ENCODE measurements around the gene ZNF384. TPM values are rescaled to one million over a fixed set of nuclear protein-coding genes. Genes with fewer than 3 reads are reported as not detected.

The ZNF384 gene
- polyA plus RNA-seq, 3 donors, result 25.2 to 35.8 (median 25.7) TPM

DNA sequence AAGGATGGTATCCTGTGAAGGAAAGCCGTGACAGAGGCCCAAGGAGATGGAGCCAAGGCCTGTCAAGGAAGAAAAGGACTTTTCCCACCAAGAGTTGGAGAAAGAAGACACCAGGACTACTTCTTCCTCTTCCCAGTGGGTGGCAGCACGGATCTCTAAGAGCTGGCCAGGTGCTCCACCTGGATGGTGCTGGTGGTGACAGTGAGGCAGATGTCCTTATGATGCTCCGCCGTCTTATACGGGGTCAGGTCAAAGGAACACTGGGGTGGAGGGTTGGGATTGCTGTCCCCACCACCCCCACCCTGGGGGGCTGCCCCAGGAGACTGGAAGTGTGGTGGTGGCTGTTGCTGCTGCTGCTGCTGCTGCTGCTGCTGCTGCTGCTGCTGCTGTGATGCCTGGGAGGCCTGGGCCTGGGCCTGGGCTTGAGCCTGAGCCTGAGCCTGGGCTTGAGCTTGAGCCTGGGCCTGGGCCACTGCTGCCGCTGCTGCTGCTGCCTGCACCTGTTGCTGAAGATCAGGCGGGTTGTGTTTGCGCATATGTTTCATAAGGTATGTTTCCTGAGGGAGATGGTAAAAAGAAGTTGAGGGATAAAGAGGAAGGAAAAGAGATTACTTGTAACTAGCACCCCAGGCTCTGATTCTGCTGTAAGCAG is 21.5 kb downstream of the ZNF384 start:
- 62 to 80% (median 70%) methylated on average over 8 of the region's 8 CpGs for WGBS, 3 donors
- no peak overlapping the region for H3K27ac ChIP-seq (ENCODE audit: low read depth, low read length)

- WGBS, 3 donors, result 96 to 100% (median 98%) methylated on average over 2 of the region's 2 CpGs
- H3K27ac ChIP-seq (ENCODE audit: low read depth, low read length), result no peak overlapping the region
Measured at GRCh38 chr12:6666211-6666610, 23.0 kb downstream of the ZNF384 start.

DNA sequence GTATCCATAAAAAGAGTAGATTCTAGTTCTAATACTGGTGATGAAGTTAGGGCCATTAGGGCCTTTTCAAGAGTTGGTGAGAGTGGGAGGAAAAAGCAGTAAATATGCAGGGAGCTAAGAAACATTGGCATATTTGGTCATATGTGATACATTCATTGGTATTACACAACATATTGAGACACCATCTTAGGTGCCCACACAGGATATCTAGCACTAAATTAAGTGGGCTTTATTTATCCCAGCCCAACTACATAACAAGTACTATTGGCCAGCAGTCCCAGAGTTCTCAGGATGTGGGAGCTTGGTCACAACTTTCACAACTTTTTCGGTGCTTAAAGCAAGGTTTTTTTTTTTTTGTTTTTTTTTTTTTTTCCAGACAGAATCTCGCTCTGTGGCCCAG is 24.3 kb downstream of the ZNF384 start:
- 61 to 82% (median 76%) methylated on average over 2 of the region's 2 CpGs for WGBS, 3 donors

DNA sequence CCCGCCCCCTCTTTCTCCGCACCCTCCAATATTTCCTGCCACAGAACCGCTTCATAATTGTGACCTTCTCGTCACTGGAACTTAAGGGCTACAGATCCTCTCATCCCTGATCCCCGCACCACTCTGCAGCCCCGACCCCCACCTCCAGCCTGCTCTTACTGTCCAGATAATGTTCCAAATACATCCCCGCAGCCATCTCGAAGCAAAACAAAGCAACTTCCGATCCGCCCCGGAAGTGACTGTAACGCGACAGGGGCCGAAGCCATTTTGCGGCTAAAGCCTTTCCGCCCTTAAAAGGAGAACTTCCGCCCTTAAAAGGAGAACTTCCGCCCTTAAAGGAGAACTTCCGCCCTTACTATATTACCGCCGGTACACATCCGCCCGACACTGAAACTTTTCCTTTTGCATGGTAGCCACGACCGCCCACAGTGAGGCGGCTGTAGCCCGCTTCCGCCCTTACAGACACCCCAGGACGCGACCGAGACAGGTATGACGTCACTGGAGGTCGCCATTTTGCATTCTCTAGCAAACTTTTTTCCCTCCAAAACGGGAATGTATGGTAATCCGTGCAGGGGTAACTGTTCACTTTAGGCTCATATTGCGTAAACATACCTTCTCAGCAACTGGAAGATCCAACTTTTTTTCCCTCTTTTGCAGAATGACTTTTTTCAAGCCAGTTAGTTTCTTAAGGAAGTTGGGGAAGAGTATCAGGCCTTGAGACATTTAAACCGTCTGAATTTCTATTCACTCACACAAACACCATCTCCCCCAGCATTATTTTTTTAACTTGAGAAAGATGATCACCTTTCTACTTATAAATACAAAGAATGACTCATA is 26.1 kb downstream of the ZNF384 start, which contains the start of gene ING4:
ING4 (minus strand) TSS at position 214 of the 837 bp plus-strand sequence; CDS start at position 196, 18 bp downstream.
- 2% methylated on average over 34 to 37 of the region's 37 CpGs for WGBS, 3 donors
- no peak within 1 kb of the TSS for H3K27ac ChIP-seq (ENCODE audit: low read depth, low read length)

More for the DNA sequence above, 24.3 kb downstream of the ZNF384 start:
- no peak overlapping the region for H3K27ac ChIP-seq (ENCODE audit: low read depth, low read length)

DNA sequence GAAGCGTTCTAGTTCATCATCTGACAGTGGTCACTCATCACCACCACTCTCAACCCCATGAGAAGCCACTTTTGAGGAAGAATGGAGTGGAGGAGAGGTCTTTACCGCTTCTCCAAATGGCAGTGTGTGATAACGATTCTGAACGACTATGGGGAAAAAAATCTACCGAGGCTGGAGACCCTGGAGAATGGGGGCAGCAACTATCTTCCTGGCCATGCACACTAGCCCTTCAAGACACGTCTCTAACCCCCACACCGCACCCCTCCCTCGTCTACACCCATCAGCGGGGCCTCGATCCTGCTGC is 26.6 kb downstream of the ZNF384 start:
- 0 to 1% (median 1%) methylated on average over 10 of the region's 10 CpGs for WGBS, 3 donors
- H3K27ac ChIP-seq (ENCODE audit: low read depth, low read length), result no peak overlapping the region

DNA sequence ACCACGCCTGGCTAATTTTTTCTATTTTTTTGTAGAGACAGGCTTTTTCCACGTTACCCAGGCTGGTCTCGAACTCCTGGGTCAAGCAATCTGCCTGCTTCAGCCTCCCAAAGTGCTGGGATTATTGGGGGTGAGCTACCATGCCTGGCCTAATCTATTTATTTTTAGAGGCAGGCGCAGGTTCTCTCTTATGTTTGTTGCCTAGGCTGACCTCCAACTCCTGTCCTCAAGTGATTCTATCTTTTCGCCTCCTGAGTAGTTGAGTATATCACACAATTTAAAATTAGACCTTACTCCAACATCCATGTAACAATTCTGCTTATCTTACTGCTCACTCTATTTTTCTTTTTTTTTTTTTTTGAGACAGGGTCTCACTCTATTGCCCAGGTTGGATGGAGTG is 35.2 kb downstream of the ZNF384 start:
- no peak overlapping the region for H3K27ac ChIP-seq (ENCODE audit: low read depth, low read length)
- WGBS, 3 donors, result 92% methylated on average over 5 of the region's 5 CpGs

DNA sequence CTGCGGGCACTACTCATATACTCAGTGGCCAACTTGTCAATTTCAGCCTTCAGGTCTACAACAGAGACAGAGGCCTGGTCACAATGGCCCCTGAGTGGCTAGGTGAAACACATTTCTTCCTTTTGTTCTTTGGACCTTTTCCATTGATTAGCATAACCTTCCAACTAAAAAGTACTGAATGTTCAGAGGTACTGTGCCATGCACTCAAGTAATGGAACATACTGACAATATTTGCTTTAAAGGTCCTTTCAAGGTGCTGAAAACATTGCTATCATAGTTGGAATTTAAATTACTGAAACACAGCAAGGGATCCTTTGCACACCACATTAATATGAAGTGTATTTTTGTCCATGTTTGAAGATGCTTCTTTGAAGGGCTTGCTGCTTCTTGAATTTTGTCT is 35.8 kb downstream of the ZNF384 start:
- WGBS, 3 donors, result 93 to 100% (median 95%) methylated on average over 1 of the region's 1 CpG
- H3K27ac ChIP-seq (ENCODE audit: low read depth, low read length), result no peak overlapping the region

GRCh38 chr12:6652391-6652790 is 36.8 kb downstream of the ZNF384 start:
- no peak overlapping the region for H3K27ac ChIP-seq (ENCODE audit: low read depth, low read length)
- 84 to 89% (median 89%) methylated on average over 11 to 12 of the region's 12 CpGs for WGBS, 3 donors

DNA sequence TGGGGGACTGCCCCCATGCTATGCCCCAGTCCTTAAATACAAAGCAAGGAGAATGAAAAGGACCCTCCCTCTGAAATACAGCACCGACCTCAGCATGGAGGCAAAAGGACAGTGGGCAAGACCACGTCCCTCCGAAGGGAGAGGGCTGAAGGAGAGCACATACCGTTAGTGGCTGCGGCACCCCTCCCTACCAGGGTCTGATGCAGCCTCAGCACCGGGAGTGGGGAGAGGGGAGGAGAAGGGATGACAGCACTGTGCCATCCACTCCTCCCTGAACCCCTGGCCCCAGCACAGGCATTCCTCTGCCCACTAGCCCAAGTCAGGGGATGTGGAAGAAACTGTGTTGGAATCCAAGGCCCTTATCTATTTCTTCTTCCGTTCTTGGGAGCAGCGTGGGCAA is 38.3 kb downstream of the ZNF384 start:
- 81 to 95% (median 87%) methylated on average over 8 of the region's 8 CpGs for WGBS, 3 donors
- no peak overlapping the region for H3K27ac ChIP-seq (ENCODE audit: low read depth, low read length)

DNA sequence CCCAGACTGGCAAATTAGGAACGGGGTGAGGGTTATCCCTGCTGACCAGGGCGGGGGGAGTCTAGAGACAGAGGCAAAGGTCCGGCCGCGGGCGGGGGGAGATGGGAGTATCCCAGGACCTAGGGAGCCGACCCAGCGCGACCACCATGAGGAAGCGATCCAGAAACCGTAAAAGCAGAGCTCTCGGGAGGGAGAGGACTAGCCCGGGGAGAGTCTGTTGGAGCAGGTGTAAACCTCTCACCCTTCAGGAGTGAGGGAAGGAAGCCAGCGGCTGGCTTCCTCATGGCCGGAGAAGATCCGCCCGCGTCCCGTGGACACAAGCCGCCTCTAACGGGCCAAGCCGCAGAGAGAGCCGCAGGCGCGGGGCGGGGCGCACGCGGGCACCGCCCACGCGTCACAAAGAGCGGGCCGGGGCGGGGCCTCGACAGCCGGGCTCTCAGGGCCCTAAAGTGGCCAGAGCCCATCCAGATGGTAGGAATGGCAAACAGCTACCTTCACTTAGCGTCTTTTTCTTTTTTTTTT is 42.0 kb downstream of the ZNF384 start, which contains the start of gene ACRBP:
ACRBP (minus strand) TSS at position 350 of the 522 bp plus-strand sequence; CDS start at position 284, 66 bp downstream.
- WGBS, 3 donors, result 2 to 4% (median 3%) methylated on average over 38 of the region's 38 CpGs
- no peak within 1 kb of the TSS for H3K27ac ChIP-seq (ENCODE audit: low read depth, low read length)

- no peak overlapping the region for H3K27ac ChIP-seq (ENCODE audit: low read depth, low read length)
- 52 to 67% (median 65%) methylated on average over 28 of the region's 28 CpGs for WGBS, 3 donors
Measured at GRCh38 chr12:6646276-6647082, 42.7 kb downstream of the ZNF384 start.

DNA sequence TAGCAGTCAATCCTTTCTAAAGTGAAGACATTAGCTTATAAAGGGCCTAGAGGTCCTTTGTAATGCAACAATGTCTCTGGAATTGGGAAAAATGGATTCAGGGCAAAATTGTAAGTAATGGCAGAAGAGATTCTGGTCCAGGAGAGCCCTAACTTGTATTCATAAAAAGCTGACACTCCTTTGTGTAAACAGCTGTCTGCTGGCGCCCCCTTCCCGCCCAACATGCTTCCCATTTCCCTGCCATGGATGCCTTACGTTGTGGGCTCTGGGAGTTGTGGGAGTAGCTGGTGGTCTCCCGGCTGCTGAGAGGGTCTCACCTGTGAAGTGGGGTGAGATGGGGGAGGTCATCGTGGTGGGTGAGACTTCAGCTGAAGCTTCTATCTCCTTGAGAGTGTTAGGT is 44.3 kb downstream of the ZNF384 start:
- no peak overlapping the region for H3K27ac ChIP-seq (ENCODE audit: low read depth, low read length)
- WGBS, 3 donors, result 34 to 43% (median 39%) methylated on average over 5 of the region's 5 CpGs

GRCh38 chr12:6644257-6644596 is 44.9 kb downstream of the ZNF384 start:
- H3K27ac ChIP-seq (ENCODE audit: low read depth, low read length), result no peak overlapping the region
- WGBS, 3 donors, result 32 to 80% (median 41%) methylated on average over 6 of the region's 6 CpGs

DNA sequence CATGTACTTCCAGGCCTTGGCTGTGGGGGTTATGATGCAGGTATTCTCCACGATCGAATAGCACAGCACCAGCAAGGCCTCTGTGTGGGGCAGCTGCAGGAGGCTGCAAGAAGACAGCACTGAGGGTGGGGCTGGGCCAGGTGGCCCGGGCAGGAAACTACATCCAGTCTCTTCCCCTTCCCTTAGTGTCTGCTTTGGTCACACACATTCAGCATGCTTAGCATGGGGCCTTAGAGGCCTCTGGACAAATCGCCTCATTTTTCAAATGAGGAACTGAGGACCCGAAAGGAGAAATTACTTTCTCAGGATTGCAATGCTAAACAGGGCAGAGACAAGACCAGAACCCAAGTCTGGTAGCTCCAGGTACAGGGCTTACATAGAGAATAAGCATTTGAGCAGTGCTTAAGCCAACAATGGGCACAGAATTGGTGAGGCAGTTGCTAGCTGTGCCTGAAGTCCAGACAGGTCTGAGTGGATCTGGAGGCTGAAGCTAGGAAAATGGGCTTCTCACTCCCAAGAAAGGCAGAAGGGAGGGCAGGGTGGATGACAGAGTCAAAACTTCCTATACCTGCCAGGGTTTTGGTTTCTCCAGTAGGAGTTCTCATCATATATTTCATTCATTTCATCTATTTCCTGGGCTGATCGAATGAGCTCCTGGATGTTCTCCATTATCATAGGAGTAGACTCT is 45.5 kb downstream of the ZNF384 start:
- 69 to 82% (median 71%) methylated on average over 6 of the region's 6 CpGs for WGBS, 3 donors
- H3K27ac ChIP-seq (ENCODE audit: low read depth, low read length), result no peak overlapping the region

GRCh38 chr12:6641131-6641530 is 48.0 kb downstream of the ZNF384 start:
- 53 to 58% (median 58%) methylated on average over 4 of the region's 4 CpGs for WGBS, 3 donors
- H3K27ac ChIP-seq (ENCODE audit: low read depth, low read length), result no peak overlapping the region

- no peak overlapping the region for H3K27ac ChIP-seq (ENCODE audit: low read depth, low read length)
- 83 to 91% (median 87%) methylated on average over 4 of the region's 4 CpGs for WGBS, 3 donors
Measured at GRCh38 chr12:6640497-6640896, 48.7 kb downstream of the ZNF384 start.

- 73 to 82% (median 77%) methylated on average over 11 of the region's 11 CpGs for WGBS, 3 donors
- no peak overlapping the region for H3K27ac ChIP-seq (ENCODE audit: low read depth, low read length)
Measured at GRCh38 chr12:6639151-6639801, 49.9 kb downstream of the ZNF384 start.

DNA sequence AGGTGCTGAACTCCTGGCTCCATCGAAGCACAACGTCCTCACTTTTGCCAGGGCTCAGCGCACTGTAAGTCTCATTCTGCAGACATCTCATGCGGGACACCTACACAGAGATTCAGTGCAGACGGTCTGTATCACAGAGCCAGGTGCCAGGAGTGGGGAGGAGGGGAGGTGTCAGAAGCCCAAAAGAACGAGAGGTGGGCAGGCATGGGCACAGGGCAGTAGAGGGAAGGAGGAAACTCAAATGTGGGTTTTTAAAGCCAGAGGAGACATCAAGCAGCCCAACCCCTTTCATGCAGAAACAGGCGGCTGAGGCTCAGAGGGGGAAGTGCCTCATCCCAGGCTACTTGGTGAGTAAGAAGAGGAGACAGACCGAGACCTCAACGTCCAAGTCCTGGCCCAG is 50.9 kb downstream of the ZNF384 start:
- no peak overlapping the region for H3K27ac ChIP-seq (ENCODE audit: low read depth, low read length)
- WGBS, 3 donors, result 68 to 75% (median 72%) methylated on average over 9 of the region's 9 CpGs

All from adipose tissue (tissue), 3 donors.